Gastroesophageal sphincter (tissue), 3 donors: ENCODE measurements around the gene PRR12.

Experiments
- POLR2A ChIP-seq, 2 donors: fragments of 450-650 bp; IDR thresholded peaks; one replicate each; pipeline ENCODE4 v1.6.1; 2017; ENCODE audit warnings: antibody characterized with exemption in 2 of 2, mild to moderate bottlenecking in 2 of 2, moderate library complexity in 1 of 2
- TF ChIP-seq, protein P1 (sequence below), 4 experiments: fragments of 200-600 bp in 2 of 4; fragments of 450-650 bp in 2 of 4; sonication (generic) in 1 of 4; IDR thresholded peaks; one replicate each; pipeline ENCODE4 v1.5.1; 2017 to 2019; ENCODE audit warnings: antibody characterized with exemption in 4 of 4, mild to moderate bottlenecking in 2 of 4, moderate library complexity in 2 of 4

DNA sequence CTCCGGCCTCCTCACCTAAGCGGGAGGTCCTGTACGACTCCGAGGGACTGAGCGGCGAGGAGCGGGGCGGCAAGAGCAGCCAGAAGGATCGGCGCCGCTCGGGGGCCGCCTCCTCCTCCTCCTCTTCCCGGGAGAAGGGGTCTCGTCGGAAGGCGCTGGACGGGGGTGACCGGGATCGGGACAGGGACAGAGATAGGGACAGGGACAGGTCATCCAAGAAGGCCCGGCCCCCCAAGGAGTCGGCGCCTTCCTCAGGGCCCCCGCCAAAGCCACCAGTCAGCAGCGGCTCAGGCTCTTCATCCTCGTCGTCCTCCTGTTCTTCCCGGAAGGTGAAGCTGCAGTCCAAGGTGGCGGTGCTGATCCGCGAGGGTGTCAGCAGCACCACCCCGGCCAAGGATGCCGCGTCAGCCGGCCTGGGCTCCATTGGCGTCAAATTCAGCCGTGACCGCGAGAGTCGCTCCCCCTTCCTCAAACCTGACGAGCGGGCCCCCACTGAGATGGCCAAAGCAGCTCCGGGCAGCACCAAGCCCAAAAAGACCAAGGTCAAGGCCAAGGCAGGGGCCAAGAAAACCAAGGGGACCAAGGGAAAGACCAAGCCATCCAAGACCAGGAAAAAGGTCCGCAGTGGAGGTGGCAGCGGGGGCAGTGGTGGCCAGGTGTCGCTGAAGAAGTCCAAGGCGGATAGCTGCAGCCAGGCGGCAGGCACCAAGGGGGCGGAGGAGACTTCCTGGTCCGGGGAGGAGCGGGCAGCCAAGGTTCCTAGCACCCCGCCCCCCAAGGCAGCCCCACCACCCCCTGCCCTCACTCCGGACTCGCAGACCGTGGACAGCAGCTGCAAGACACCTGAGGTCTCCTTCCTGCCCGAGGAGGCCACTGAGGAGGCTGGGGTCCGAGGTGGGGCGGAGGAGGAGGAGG is 61.8 kb downstream of the PRR12 start:
- TF ChIP-seq, protein P1, sequence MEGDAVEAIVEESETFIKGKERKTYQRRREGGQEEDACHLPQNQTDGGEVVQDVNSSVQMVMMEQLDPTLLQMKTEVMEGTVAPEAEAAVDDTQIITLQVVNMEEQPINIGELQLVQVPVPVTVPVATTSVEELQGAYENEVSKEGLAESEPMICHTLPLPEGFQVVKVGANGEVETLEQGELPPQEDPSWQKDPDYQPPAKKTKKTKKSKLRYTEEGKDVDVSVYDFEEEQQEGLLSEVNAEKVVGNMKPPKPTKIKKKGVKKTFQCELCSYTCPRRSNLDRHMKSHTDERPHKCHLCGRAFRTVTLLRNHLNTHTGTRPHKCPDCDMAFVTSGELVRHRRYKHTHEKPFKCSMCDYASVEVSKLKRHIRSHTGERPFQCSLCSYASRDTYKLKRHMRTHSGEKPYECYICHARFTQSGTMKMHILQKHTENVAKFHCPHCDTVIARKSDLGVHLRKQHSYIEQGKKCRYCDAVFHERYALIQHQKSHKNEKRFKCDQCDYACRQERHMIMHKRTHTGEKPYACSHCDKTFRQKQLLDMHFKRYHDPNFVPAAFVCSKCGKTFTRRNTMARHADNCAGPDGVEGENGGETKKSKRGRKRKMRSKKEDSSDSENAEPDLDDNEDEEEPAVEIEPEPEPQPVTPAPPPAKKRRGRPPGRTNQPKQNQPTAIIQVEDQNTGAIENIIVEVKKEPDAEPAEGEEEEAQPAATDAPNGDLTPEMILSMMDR (IDR thresholded peaks at IDR 0.05), result no peak
- TF ChIP-seq POLR2A (IDR thresholded peaks at IDR 0.05), result no peak
